Choroid plexus epithelial cell (primary cell): ENCODE data around the gene FAM3A.

Experiments
- DNase-seq: peaks from one replicate; pipeline ENCODE4 v3.0.0-alpha.2; 2010; ENCODE audit warnings: low read depth
- H3K4me3 ChIP-seq: 2 replicates; pipeline ENCODE4 v1.5.1; 2011; ENCODE audit warnings: low read depth, mild to moderate bottlenecking, control low read depth, low read length, moderate library complexity
- TF ChIP-seq, protein P1 (sequence below): conservative IDR thresholded peaks from 2 replicates; pipeline ENCODE4 v1.5.1; 2011; ENCODE audit warnings: low read depth, mild to moderate bottlenecking, control low read depth, inconsistent platforms, low read length, moderate library complexity

FAM3A gene

DNA sequence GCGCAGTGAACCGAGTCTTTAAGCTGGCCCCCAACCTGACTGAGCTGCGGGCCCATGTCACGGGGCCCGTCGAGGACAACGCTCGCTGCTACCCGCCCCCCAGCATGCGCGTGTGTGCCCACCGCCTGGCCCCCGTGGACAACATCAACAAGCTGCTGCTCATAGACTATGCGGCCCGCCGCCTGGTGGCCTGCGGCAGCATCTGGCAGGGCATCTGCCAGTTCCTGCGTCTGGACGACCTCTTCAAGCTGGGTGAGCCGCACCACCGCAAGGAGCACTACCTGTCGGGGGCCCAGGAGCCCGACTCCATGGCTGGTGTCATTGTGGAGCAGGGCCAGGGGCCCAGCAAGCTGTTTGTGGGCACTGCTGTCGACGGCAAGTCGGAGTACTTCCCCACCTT is 55.7 kb downstream of the FAM3A start:
- no peak overlapping the region for H3K4me3 ChIP-seq
- TF ChIP-seq, protein P1, sequence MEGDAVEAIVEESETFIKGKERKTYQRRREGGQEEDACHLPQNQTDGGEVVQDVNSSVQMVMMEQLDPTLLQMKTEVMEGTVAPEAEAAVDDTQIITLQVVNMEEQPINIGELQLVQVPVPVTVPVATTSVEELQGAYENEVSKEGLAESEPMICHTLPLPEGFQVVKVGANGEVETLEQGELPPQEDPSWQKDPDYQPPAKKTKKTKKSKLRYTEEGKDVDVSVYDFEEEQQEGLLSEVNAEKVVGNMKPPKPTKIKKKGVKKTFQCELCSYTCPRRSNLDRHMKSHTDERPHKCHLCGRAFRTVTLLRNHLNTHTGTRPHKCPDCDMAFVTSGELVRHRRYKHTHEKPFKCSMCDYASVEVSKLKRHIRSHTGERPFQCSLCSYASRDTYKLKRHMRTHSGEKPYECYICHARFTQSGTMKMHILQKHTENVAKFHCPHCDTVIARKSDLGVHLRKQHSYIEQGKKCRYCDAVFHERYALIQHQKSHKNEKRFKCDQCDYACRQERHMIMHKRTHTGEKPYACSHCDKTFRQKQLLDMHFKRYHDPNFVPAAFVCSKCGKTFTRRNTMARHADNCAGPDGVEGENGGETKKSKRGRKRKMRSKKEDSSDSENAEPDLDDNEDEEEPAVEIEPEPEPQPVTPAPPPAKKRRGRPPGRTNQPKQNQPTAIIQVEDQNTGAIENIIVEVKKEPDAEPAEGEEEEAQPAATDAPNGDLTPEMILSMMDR = no peak
- no peak for DNase-seq

DNA sequence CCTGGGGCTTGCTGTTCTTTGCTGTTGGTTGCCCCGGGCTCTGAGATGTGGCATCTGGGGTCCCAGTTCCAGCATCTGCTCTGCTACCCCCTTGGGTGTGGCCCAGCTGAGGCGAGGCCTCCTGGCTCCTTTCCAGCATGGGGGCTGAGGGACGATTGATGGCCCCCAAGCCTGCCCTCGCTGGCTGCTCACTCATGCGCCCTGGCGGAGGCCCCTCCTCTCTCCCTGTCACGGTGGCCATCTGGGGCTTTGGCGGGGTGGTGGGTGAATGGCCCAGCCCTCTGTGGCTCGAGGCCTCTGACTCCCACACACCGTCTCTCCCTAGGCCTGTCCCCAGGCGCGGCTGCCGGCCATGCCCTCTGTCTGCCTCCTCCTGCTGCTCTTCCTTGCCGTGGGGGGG is 56.2 kb downstream of the FAM3A start:
- H3K4me3 ChIP-seq = peak overlapping the region; percentile 70
- TF ChIP-seq, protein P1 = no peak
- DNase-seq = no peak

DNA sequence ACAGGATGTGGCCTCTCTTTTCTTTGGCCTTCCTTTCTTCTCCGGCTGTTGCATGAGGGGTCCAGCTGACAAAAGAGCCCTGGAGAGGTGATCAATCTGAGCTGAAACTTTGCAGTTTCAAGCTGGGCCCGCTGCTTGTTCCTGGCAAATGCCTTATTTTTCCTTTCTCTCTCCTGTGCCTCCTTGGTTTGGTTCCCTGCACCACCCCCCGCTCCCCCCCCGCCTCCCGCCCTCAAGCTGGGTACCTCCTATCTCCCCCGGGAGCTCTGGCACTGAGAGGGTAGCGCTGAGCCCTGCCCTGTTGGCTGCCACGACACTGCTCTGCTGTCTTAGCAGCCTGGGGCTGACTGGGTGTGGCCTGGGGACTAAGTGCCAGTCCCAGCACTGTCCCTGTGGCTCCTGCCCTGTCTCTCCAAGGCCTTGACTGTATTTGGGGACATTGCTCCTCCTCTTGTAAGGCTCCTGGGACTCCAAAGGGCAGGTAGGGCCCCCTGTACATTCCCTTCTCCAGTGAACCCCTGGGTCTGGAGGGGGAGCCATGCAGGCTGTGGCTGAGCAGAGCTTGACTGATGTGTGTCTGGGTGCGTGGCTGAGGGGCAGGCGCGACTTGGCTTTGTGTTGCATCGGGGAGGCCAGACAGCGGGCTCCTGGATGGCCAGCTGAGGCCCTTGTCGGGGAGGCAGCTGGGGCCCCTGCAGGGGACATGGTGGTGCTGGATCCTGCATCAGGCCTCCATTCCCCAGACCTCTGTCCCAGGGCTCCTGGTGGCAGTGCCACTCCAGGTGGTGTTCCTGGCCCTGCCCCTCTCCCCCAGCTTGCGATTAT is 56.9 kb downstream of the FAM3A start:
- DNase-seq = no peak
- peak overlapping the region; percentile 70 for H3K4me3 ChIP-seq
- TF ChIP-seq, protein P1 = no peak

DNA sequence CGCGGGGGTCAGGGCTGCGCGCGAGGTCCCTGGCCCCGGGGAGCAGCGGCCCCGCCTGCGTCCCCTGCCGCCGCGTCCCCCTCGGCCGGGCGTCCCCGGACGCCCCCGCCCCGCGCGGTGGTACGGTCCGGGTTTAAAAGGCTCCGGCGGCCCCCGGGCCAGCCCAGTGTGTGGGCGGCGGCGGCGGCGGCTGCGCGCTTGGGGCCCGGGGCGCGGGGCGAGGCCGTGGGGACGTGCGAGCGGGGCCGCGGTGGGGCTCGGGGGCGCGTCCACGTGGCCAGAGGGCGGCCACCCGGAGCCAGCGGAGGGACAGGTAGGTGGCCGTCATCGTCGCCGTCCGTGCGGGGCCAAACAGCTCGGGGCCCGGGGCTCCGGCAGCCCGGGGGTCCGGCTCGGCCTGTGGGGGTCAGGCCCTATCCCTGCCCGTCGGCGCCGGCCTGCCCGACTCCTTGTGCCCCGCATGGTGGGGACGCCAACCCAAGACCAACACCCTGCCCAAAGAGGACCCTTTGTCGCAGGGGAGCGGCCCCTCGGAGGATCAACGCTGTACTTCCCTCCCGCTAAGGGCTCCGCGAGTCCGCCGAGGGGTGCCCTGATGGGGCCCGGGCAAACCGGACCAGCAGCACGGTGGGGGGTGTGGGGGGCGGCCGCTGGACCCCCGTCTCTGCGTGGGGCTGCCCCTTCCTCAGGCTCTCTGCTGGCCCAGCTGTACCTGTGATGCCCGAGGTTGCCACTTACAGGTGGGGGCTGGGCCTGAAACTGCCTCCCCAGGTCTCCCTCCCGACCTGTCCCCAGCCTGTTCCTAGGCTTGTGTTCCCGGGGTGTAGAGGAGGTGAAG is 57.7 kb downstream of the FAM3A start, which contains the start of gene PLXNA3:
PLXNA3 (plus strand) TSS at position 166 of the 838 bp plus-strand sequence. CDS start 1,903 bp downstream, outside the sequence.
- TF ChIP-seq, protein P1 = no peak
- peak; percentile 37 for DNase-seq

DNA sequence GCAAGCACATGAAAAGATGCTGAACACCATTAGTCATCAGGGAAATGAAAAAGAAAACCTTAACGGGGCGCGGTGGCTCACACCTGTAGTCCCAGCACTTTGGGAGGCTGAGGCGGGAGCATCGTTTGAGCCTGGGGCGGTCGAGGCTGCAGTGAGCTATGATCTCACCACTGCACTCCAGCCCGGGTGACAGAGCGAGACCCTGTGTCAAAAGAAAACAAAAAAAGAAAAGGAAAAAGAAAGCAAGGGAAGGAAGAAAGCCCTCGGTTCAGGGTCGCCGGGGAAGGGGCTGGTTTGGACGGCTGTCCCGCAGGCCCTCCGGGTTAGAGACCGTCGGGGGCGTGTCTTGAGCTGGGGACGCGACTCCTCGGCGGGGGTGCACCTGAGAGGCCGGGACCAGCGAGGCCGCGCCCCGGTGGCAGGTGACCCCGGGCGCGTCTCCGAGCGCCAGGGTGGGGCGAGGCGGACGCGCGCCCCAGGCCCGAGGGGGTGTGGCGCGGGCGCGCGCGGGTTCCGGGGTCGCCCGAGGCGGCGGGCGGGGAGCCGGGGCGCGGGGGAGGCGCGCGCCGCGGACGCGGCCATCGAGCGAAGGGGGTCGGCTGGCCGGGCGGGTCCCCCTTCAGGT is 58.4 kb downstream of the FAM3A start:
- no peak for DNase-seq
- TF ChIP-seq, protein P1 = no peak
- H3K4me3 ChIP-seq = peak overlapping the region; percentile 70

More for the DNA sequence above, 57.7 kb downstream of the FAM3A start, which contains the start of gene PLXNA3:
- H3K4me3 ChIP-seq = peak within 1 kb of the TSS; percentile 70
